Suprapubic skin (tissue), 4 donors: ENCODE data around the gene LILRB2.

Experiments used
- POLR2A ChIP-seq, 2 donors: fragments of 450-650 bp; IDR thresholded peaks; one replicate each; pipeline ENCODE4 v1.6.1; 2017; ENCODE audit warnings: antibody characterized with exemption in 2 of 2, mild to moderate bottlenecking in 2 of 2, moderate library complexity in 2 of 2
- POLR2AphosphoS5 ChIP-seq, 3 donors: sonication (generic); formaldehyde crosslinking; IDR thresholded peaks; one replicate each; pipeline ENCODE4 v1.6.1; 2017; ENCODE audit warnings: antibody characterized with exemption in 3 of 3

DNA sequence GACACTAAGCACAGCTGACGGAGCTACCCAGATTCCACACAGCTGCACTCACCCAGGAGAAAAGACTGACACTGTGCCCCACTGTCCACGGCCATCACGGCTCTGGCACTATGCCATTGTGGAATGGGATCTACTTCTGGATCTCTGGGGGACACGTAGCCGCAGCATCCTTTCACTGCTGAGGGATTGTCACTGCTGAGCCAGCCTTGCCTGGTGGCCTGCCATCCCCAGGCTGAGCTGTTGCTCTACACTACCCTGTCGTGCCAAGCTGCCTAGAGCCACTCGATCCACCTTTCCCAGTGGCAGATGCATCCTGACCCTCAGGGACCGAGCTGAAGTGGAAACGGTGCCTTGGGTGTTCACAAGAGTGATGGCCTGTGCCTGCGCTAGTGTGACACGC is 18.8 kb downstream of the LILRB2 start:
- TF ChIP-seq POLR2A (IDR thresholded peaks at IDR 0.05) (no peak), POLR2AphosphoS5 (IDR thresholded peaks at IDR 0.05) (no peak)
